Gastrocnemius medialis (tissue), 4 donors: ENCODE measurements around the gene KIRREL3.

Experiments used
- POLR2A ChIP-seq, 2 donors: fragments of 450-650 bp; IDR thresholded peaks; one replicate each; pipeline ENCODE4 v1.6.1; 2017; ENCODE audit warnings: antibody characterized with exemption in 2 of 2, mild to moderate bottlenecking in 2 of 2, moderate library complexity in 2 of 2
- TF ChIP-seq, protein P1 (sequence below), 5 experiments: fragments of 450-650 bp in 3 of 5; fragments of 200-600 bp in 2 of 5; sonication (generic) in 2 of 5; IDR thresholded peaks in 4 of 5; conservative IDR thresholded peaks in 1 of 5; 1 replicate in 4 of 5; 2 replicates in 1 of 5; pipeline ENCODE4 v1.5.1; 2016 to 2019; ENCODE audit warnings: antibody characterized with exemption in 5 of 5, mild to moderate bottlenecking in 3 of 5, moderate library complexity in 3 of 5

DNA sequence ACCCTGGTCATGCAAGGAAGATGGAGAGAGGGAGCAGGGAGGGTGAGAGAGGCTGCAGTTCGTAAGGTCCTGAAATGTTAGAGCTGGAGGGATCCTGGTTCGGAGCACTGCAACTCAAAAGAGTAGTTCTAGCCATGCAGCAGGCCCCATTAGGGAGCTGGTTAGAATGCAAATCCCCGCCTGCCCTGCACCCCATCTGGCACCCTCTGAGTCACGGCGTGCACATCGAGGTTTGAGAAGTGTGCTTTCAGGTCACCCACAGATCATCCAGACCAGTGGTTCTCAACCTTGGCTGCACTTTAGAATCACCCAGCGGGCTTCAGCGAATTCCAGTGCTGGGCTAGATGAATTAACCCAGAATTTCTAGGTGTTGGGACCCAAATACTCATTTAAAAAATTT is 596.9 kb downstream of the KIRREL3 start:
- TF ChIP-seq, protein P1, sequence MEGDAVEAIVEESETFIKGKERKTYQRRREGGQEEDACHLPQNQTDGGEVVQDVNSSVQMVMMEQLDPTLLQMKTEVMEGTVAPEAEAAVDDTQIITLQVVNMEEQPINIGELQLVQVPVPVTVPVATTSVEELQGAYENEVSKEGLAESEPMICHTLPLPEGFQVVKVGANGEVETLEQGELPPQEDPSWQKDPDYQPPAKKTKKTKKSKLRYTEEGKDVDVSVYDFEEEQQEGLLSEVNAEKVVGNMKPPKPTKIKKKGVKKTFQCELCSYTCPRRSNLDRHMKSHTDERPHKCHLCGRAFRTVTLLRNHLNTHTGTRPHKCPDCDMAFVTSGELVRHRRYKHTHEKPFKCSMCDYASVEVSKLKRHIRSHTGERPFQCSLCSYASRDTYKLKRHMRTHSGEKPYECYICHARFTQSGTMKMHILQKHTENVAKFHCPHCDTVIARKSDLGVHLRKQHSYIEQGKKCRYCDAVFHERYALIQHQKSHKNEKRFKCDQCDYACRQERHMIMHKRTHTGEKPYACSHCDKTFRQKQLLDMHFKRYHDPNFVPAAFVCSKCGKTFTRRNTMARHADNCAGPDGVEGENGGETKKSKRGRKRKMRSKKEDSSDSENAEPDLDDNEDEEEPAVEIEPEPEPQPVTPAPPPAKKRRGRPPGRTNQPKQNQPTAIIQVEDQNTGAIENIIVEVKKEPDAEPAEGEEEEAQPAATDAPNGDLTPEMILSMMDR (IDR thresholded peaks at IDR 0.05 in 4 of 5, conservative IDR thresholded peaks at IDR 0.05 in 1 of 5): no peak
- TF ChIP-seq POLR2A (IDR thresholded peaks at IDR 0.05): no peak
